Trophoblast cell (in vitro differentiated cells and primary cell): ENCODE measurements around the gene RABL6.

Experiments used
- DNase-seq, 2 donors: peaks; one replicate each; pipeline ENCODE4 v3.0.0-alpha.2; 2016
- H2AFZ ChIP-seq: 2 replicates; pipeline ENCODE4 v1.6.1; 2013; ENCODE audit warnings: low read length, moderate library complexity, mild to moderate bottlenecking; ENCODE audit not compliant: insufficient read depth, poor library complexity
- H2AK5ac ChIP-seq: 2 replicates; pipeline ENCODE4 v1.6.1; 2013; ENCODE audit warnings: mild to moderate bottlenecking, low read length
- H2BK120ac ChIP-seq: 2 replicates; pipeline ENCODE4 v1.6.1; 2013; ENCODE audit warnings: low read length, mild to moderate bottlenecking, moderate library complexity; ENCODE audit not compliant: insufficient read depth, poor library complexity
- H2BK12ac ChIP-seq: 2 replicates; pipeline ENCODE4 v1.6.1; 2013; ENCODE audit warnings: mild to moderate bottlenecking, low read length, moderate library complexity
- H2BK5ac ChIP-seq: 2 replicates; pipeline ENCODE4 v1.6.1; 2013; ENCODE audit warnings: low read length, low read depth, moderate library complexity, mild to moderate bottlenecking; ENCODE audit not compliant: poor library complexity
- H3K14ac ChIP-seq: 2 replicates; pipeline ENCODE4 v1.6.1; 2013; ENCODE audit warnings: mild to moderate bottlenecking, low read length
- H3K18ac ChIP-seq: 2 replicates; pipeline ENCODE4 v1.6.1; 2013; ENCODE audit warnings: mild to moderate bottlenecking, low read length
- H3K23ac ChIP-seq: 2 replicates; pipeline ENCODE4 v1.6.1; 2013; ENCODE audit warnings: low read length
- H3K27ac ChIP-seq: 2 replicates; pipeline ENCODE4 v1.5.1; 2013; ENCODE audit warnings: low read depth, mild to moderate bottlenecking, inconsistent platforms, low read length, moderate library complexity
- H3K27me3 ChIP-seq: 2 replicates; pipeline ENCODE4 v1.6.1; 2013; ENCODE audit warnings: inconsistent platforms, mild to moderate bottlenecking, low read length, moderate library complexity; ENCODE audit not compliant: insufficient read depth
- H3K36me3 ChIP-seq, 2 experiments: 1 replicate in 1 of 2; 2 replicates in 1 of 2; pipeline ENCODE4 v1.6.1; 2013; ENCODE audit warnings: low read length in 2 of 2, mild to moderate bottlenecking in 2 of 2, moderate library complexity in 1 of 2; ENCODE audit not compliant: insufficient read depth in 2 of 2, control insufficient read depth in 1 of 2
- H3K4ac ChIP-seq: 2 replicates; pipeline ENCODE4 v1.6.1; 2013; ENCODE audit warnings: low read depth, mild to moderate bottlenecking, low read length, moderate library complexity
- H3K4me1 ChIP-seq, 2 experiments: 1 replicate in 1 of 2; 2 replicates in 1 of 2; pipeline ENCODE4 v1.6.1; 2013; ENCODE audit warnings: low read length in 2 of 2, mild to moderate bottlenecking in 2 of 2, moderate library complexity in 1 of 2; ENCODE audit not compliant: insufficient read depth in 2 of 2, control insufficient read depth in 1 of 2
- H3K4me2 ChIP-seq: 2 replicates; pipeline ENCODE4 v1.6.1; 2013; ENCODE audit warnings: inconsistent platforms, mild to moderate bottlenecking, low read length, moderate library complexity
- H3K4me3 ChIP-seq: 2 replicates; pipeline ENCODE4 v1.5.1; 2013; ENCODE audit warnings: mild to moderate bottlenecking, low read depth, low read length, inconsistent platforms
- H3K79me1 ChIP-seq: one replicate; pipeline ENCODE4 v1.6.1; 2013; ENCODE audit warnings: low read length
- H3K79me2 ChIP-seq: 2 replicates; pipeline ENCODE4 v1.6.1; 2013; ENCODE audit warnings: low read length, mild to moderate bottlenecking; ENCODE audit not compliant: control insufficient read depth, insufficient read depth, poor library complexity
- H3K9ac ChIP-seq: 2 replicates; pipeline ENCODE4 v1.6.1; 2013; ENCODE audit warnings: mild to moderate bottlenecking, low read length
- H3K9me3 ChIP-seq: 2 replicates; pipeline ENCODE4 v1.6.1; 2013; ENCODE audit warnings: low read depth, mild to moderate bottlenecking, control low read depth, inconsistent platforms, low read length; ENCODE audit not compliant: insufficient read depth
- H4K12ac ChIP-seq: 2 replicates; pipeline ENCODE4 v1.6.1; 2013; ENCODE audit warnings: low read depth, mild to moderate bottlenecking, low read length, moderate library complexity
- H4K8ac ChIP-seq: 2 replicates; pipeline ENCODE4 v1.6.1; 2013; ENCODE audit warnings: low read depth, mild to moderate bottlenecking, low read length, moderate library complexity
- H4K91ac ChIP-seq: one replicate; pipeline ENCODE4 v1.6.1; 2013; ENCODE audit warnings: low read depth, mild to moderate bottlenecking, low read length, moderate library complexity
- WGBS: extraction: QIAGEN DNeasy Blood & Tissue Kit; methylation state at CpG from one replicate; pipeline ENCODE4 v1.1.7; 2013; ENCODE audit warnings: missing lambda C conversion rate; ENCODE audit not compliant: insufficient read length, insufficient coverage; ENCODE audit errors: extremely low coverage; 5-methylcytosine and 5-hydroxymethylcytosine counted together

Gene RABL6

GRCh38 chr9:136854842-136855460 lies 47.2 kb downstream of the RABL6 start:
- DNase-seq = no peak
- H3K4me1 ChIP-seq = peaks cover 11% of the 10 kb centered on the region in 2 experiments
- no peak overlapping the region for H3K23ac ChIP-seq
- WGBS = no CpG with 5 or more reads among the region's 23 CpGs
- H3K27ac ChIP-seq = no peak overlapping the region
- no peak overlapping the region for H3K4me3 ChIP-seq
- no peak overlapping the region for H3K9ac ChIP-seq
- H2AK5ac ChIP-seq = no peak overlapping the region
- no peak overlapping the region for H2BK12ac ChIP-seq
- no peak overlapping the region for H4K8ac ChIP-seq
- no peak overlapping the region for H3K14ac ChIP-seq
- no peaks in the 10 kb centered on the region for H3K27me3 ChIP-seq
- H2BK120ac ChIP-seq = no peak overlapping the region
- H3K4ac ChIP-seq = no peak overlapping the region
- H3K79me2 ChIP-seq = peaks cover 1% of the 10 kb centered on the region
- peaks cover 5% of the 10 kb centered on the region for H3K9me3 ChIP-seq
- H3K36me3 ChIP-seq = peaks cover 33 to 36% of the 10 kb centered on the region in 2 experiments
- H2AFZ ChIP-seq = no peak overlapping the region
- no peak overlapping the region for H3K4me2 ChIP-seq
- no peaks in the 10 kb centered on the region for H3K79me1 ChIP-seq
- H4K12ac ChIP-seq = no peak overlapping the region
- H2BK5ac ChIP-seq = no peak overlapping the region
- H4K91ac ChIP-seq = no peak overlapping the region
- H3K18ac ChIP-seq = no peak overlapping the region

DNA sequence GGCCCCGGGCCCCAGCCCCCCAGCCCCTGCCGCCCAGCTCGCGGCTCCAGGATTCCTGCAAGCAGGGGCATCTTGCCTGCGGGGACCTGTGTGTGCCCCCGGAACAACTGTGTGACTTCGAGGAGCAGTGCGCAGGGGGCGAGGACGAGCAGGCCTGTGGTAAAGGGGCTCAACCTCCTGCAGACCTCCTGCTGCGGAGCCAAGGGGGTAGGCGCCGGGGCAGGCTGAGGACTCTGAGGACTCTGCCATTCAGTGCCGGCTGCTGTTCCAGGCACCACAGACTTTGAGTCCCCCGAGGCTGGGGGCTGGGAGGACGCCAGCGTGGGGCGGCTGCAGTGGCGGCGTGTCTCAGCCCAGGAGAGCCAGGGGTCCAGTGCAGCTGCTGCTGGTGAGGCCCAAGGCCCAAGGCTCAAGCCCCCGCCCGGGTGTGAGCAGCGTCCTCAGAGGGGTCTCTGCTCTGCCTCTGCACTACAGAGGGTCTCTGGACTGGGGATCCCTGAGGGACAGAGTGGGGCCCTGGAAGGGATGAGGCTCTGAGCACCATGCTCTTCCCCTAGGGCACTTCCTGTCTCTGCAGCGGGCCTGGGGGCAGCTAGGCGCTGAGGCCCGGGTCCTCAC lies 47.8 kb downstream of the RABL6 start:
- H3K4me2 ChIP-seq = no peak overlapping the region
- no peak overlapping the region for H3K4ac ChIP-seq
- no peak overlapping the region for H2AFZ ChIP-seq
- H4K91ac ChIP-seq = no peak overlapping the region
- H3K79me1 ChIP-seq = no peaks in the 10 kb centered on the region
- H3K36me3 ChIP-seq = peaks cover 32 to 34% of the 10 kb centered on the region in 2 experiments
- DNase-seq = no peak
- no CpG with 5 or more reads among the region's 26 CpGs for WGBS
- no peak overlapping the region for H3K14ac ChIP-seq
- H3K27me3 ChIP-seq = no peaks in the 10 kb centered on the region
- H4K12ac ChIP-seq = no peak overlapping the region
- no peak overlapping the region for H2BK120ac ChIP-seq
- no peak overlapping the region for H2AK5ac ChIP-seq
- no peak overlapping the region for H3K9ac ChIP-seq
- no peak overlapping the region for H2BK12ac ChIP-seq
- no peak overlapping the region for H3K27ac ChIP-seq
- H3K9me3 ChIP-seq = peaks cover 5% of the 10 kb centered on the region
- H3K23ac ChIP-seq = no peak overlapping the region
- H2BK5ac ChIP-seq = no peak overlapping the region
- no peaks in the 10 kb centered on the region for H3K79me2 ChIP-seq
- H3K4me1 ChIP-seq = peaks cover 5 to 8% of the 10 kb centered on the region in 2 experiments
- H4K8ac ChIP-seq = no peak overlapping the region
- H3K4me3 ChIP-seq = no peak overlapping the region
- H3K18ac ChIP-seq = no peak overlapping the region

DNA sequence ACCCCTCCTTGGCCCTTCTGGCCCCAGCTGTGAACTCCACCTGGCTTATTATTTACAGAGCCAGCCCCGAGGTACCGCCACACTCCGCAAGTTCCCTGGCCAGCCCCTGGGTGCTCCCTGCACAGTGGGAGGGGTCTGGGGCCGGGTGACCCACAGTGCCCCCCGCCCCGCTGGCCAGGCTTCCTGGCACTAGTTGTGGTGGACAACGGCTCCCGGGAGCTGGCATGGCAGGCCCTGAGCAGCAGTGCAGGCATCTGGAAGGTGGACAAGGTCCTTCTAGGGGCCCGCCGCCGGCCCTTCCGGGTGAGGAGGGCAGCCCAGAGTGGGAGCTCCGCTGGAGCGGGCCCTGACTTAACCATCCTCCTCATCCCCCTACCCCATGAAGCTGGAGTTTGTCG lies 48.3 kb downstream of the RABL6 start:
- Histone ChIP-seq H3K36me3 (peaks cover 32 to 34% of the 10 kb centered on the region in 2 experiments), H3K4me3 (no peak overlapping the region), H3K18ac (no peak overlapping the region), H3K79me1 (no peaks in the 10 kb centered on the region), H4K8ac (no peak overlapping the region), H3K27me3 (no peaks in the 10 kb centered on the region), H3K14ac (no peak overlapping the region), H2BK12ac (no peak overlapping the region), H3K4me2 (no peak overlapping the region), H3K9me3 (peaks cover 5% of the 10 kb centered on the region), H3K27ac (no peak overlapping the region), H4K91ac (no peak overlapping the region), H3K4me1 (peaks cover 3 to 8% of the 10 kb centered on the region in 2 experiments), H3K9ac (no peak overlapping the region), H2BK5ac (no peak overlapping the region), H2BK120ac (no peak overlapping the region), H3K4ac (no peak overlapping the region), H2AK5ac (no peak overlapping the region), H2AFZ (no peak overlapping the region), H4K12ac (no peak overlapping the region), H3K23ac (no peak overlapping the region), H3K79me2 (no peaks in the 10 kb centered on the region)
- WGBS = no CpG with 5 or more reads among the region's 15 CpGs
- no peak for DNase-seq

- Histone ChIP-seq H3K18ac (no peak overlapping the region), H2AFZ (no peak overlapping the region), H4K8ac (no peak overlapping the region), H2AK5ac (no peak overlapping the region), H3K14ac (no peak overlapping the region), H4K91ac (no peak overlapping the region), H3K4me3 (no peak overlapping the region), H3K27ac (no peak overlapping the region), H3K9me3 (peaks cover 3% of the 10 kb centered on the region), H3K4me1 (peaks cover 3 to 8% of the 10 kb centered on the region in 2 experiments), H3K27me3 (no peaks in the 10 kb centered on the region), H4K12ac (no peak overlapping the region), H3K4ac (no peak overlapping the region), H2BK120ac (no peak overlapping the region), H3K36me3 (peaks cover 32 to 34% of the 10 kb centered on the region in 2 experiments), H3K23ac (no peak overlapping the region), H3K79me1 (no peaks in the 10 kb centered on the region), H3K4me2 (no peak overlapping the region), H2BK12ac (no peak overlapping the region), H3K9ac (no peak overlapping the region), H2BK5ac (no peak overlapping the region), H3K79me2 (no peaks in the 10 kb centered on the region)
- WGBS = no CpG with 5 or more reads among the region's 14 CpGs
- no peak for DNase-seq
Observed at GRCh38 chr9:136856541-136857141, 48.9 kb downstream of the RABL6 start.
